NCI-H748 (cell line): Measurements from ENCODE around the gene PPCDC.

ENCODE experiments used
- DNase-seq: peaks from one replicate; lab custom pipeline; 2025; ENCODE audit not compliant: unreplicated experiment; lab: John Stamatoyannopoulos, UW

The PPCDC gene, protein sequence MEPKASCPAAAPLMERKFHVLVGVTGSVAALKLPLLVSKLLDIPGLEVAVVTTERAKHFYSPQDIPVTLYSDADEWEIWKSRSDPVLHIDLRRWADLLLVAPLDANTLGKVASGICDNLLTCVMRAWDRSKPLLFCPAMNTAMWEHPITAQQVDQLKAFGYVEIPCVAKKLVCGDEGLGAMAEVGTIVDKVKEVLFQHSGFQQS

DNA sequence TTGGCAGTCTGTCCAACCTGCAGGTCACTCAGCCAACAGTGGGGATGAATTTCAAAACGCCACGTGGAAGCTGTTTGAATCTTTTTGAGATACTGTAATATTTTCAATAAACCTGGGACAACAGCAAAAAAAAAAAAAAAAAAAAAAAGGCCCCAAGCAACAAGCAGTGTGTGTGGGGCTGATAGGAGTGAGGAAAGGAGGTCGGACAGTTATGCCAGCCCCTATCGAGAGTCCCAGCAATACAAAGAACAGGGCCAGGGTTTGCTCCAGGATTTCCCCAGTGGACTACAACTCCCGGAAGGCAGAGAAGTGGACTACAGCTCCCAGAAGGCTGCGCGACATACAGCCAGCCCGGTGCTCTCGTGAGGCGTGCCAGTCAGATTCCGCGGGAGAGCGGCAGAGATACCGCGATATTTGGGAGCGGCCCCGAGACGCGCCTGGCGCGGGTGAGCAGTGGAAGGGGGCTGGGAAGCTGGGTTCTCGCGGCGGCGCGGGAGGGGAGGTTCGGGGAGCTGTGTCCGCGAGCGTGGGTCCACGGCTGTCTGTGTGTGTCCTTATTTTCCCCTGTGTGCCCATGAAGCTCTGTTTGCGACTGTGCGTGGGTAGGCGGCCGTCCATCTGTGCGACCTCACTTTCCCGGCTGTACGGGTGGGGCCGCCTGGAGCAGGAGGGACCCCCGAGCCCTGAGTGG is at the start of gene PPCDC:
TSS of gene PPCDC (plus strand) at position 410 of the 691 bp plus-strand sequence. CDS start 4,729 bp downstream, outside the sequence.
- peak; percentile 94 for DNase-seq

DNA sequence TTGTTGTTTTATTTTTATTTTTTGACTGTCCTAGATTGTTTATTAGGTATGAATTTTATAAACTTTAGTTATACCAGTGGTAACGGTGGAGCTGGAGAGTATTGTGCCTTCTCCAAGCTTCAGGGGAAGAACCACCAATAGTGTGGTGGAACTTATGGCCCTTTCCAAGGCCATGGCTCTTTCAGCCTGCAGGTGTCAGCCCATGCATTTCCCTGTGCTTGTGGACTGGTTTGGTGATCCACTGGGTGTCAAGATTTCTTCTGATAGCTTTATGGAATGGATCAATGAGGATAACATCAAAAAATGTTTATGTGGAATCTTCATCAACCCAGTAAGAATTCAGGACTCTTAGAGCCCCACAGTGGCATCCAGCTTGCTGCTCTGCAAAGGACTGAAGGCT is 47.2 kb upstream of the PPCDC start:
- no peak for DNase-seq

DNA sequence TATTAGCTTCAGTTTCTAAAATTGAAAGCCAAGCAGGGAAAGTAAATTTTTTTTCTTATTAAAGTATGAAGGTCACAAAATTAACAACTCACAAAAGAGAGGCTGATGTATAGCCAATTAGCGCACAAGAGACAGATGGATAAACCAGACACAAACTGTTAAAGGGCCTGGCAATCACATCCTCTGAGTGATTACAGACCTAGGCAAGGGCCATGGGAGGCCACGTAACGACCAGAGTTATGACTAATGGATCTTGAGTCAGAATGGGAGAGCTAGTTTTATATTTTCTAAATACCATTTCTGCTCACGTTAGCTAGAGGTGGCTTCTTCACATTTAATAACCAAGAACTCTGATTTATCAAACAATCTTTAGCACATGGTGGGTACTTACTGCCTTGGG is 45.8 kb upstream of the PPCDC start:
- DNase-seq: no peak

DNA sequence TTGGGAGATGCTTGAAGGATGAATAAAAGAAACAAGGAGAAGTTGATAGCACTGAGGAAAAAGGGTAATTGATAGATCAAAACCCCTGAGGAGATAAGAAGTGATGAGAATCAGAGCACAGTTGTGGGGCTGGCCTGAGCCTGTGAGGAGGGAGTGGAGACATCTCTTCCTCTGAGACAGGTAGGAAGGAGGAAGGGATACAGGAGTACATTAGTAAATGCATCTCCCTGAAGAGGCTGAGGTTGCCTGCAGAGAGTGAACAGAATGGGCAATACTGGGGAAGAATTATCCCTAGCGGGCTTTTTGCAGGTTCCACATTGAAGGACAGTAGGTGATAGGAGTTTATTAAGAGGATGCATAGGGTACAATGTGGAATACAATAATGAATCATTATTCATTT is 45.3 kb upstream of the PPCDC start:
- DNase-seq: no peak

DNA sequence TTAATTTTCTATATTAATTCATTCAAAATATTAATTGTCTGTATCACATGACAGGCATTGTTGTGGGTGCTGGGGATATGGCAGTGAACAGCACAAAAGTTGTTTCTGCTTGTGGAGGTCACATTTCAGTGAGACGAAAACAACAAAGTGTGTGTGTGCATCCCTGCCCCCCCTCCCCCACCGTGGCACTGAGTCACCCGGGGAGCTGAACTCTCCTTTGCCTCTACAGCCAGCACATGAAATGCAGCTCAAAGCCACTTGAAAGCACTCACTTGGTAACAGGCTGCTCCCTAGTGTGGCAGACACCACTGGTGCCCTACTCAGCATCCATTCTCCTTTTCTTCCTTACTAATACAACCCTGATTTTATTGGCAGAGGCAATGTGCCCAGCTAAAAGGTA is 44.9 kb upstream of the PPCDC start:
- DNase-seq: no peak

DNA sequence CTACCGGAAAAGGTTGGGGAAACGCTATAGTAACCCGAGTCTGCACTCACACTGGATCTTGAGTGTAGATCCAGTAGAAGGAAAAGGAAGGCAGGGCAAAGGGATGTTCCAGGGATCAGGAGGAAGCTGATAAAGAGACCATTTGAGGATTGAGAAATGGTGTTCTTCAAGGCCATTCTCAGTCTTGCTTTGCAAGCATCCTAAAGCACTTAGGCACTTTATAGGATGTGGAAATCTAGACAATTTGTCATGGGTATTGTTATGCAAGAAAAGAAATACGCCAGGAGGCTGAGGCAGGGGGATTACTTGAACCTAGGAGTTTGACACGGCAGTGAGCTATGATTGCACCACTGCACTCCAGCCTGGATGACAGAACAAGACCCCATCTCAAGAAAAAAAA is 41.2 kb upstream of the PPCDC start:
- DNase-seq: no peak

DNA sequence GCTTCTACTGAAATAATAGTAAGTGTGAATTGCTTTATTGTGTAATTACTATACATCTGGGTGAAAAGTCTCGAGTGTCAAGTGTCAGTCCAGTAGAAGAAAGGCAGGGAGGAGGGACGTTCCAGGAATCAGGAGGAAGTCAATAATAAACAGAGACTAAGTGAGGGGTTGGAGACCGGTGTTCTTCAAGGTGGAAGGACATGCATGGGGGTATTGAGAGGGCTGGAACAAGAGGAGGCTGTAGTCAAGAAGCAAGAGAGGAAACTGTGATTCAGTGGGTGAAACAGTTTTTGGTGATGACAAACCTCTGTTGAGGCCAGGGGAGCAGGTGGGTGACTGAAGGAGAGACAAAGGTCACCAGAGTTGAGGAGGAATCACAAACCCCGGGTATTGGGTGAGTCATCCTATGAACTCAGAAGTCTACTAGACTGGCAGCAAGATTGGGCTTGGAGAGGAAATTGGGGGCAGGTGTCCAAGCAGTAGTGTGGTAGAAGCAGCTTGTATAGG is 39.6 kb upstream of the PPCDC start:
- no peak for DNase-seq

DNA sequence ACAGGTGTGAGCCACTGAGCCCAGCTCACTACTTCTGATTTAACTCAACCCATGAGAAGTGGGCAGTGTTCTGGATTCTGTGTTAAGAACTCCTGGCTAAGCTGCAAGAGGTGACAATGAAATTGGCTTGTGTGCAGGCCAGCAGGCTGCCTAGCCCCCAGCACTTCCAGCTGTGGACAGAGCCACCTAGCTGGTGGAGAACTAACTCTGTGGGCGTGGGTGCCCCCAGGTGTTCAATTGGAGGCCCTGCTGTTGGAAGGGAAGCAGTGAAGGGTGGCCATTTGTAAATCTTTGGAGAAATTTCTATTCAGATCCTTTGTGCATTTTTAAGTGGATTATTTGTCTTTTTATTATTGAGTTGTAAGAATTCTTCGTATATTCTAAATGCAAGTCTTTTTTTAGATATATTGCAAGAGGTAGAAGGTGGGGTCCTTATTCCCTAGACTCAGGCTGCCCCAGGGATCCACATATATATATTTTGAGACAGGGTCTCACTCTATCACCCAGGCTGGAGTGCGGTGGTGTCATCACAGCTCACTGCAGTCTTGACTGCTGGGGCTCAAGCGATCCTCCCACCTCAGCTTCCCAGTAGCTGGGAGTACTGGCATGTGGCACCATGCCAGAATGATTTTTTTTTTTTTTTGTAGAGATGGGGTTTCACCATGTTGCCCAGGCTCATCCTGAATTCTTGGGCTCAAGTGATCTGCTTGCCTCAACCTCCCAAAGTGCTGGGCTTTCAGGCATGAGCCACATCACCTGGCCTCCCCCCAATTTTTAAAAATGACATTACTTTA is 35.2 kb upstream of the PPCDC start:
- DNase-seq: peak; percentile 24

DNA sequence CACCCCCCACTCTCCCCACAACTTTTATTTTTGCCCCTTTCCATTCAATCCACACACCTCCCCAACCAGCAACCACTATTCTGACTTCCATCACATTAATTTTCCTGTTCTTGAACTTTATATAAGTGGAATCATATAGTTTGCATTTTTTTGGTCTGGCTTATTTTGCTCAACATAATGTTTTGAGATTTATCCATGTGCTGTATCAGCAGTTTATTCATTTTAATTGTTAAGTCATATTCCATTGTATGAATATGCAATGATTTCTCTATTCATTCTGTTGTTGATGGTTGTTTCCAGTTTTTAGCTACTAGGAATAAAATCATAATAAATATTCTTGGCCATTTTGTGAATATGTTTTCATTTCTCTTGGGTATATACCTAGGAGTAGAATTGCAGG is 33.9 kb upstream of the PPCDC start:
- no peak for DNase-seq

DNA sequence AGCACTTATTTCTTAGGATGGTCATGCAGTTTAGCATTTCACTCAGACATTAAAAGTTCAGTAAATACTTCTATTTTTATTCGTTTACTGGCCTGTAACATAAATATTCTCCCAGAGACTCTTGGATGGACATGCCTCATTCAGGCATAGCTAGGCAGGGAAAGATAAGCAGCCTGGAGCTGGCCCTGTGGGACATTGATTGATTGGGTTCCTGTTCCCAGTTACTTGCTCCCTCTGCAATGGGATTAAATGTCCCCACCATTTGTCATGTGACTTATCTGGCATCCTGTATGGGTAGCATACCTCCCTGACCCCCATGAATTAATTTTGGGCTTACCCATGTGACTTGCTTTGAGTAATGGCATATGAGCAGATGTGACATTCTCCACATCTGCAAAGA is 30.8 kb upstream of the PPCDC start:
- no peak for DNase-seq

DNA sequence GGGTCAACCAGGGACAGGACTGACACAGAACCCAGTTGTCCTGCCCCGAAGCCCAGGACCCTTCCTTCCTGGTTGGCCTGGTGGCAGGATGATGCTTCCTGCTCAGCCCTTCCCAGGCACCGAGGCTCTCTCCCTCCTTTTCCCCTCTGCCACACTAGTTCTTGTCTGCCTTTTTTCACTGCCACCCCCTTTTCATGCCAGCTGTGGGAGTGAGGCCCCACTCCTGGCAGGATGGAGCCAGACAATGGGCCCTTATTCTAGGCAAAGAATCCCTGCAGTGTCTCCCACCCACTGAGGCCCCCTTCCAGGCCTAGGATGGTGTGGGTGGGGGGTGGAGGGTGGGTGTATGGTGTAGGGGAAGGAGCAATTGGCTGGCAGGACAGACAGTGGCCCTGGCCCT is 29.2 kb upstream of the PPCDC start:
- DNase-seq: no peak

DNA sequence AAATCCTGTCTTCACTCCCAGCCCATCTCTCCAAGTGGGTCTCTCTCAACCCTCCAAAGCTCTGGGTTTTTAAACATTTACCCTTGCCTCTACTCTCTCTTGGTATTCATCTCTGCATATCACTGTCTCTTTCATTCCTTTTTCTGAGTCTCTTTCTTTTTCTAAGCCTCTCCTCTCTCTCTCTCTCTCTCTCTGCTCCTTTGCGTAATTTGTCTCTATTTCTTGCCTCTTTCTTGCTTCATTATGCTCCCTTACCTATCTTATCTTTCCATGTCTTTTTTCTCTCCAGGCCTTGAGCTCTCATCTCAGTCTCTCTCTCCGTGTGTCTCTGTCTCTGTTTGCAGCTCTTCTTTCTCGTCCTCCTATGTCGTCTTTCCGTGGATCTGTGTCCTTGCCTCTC is 28.7 kb upstream of the PPCDC start:
- DNase-seq: no peak

DNA sequence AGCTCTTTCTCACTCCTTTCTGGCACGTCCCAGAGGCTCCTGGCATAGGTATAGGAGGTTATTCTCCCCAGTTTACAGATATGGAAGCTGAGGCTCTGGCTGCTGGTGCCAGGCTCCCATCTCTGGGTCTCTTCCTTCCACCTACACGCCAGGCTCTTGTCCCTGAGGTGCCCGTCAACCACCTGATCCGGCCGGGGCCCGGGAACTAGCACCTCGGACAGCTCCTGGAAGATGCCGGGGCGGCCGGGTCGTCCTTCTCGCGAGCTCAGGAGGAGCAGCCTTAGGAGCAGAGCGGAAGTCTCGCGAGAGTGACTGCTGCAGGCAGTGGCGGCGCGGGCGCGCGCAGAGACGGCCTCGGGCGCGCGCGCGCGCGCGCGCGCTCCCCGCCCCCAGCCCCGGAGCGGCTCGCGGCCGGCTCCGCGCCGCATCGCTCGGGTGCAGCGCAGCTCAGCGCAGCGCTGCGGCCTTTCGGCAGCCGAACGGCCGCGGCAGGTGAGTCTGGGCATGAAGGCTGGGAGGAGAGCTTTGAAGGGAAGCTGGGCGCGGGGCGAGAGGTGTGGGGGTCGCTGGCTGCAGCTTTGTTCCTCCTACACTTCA is 28.1 kb upstream of the PPCDC start, which contains the start of gene SCAMP5:
TSS of gene SCAMP5 (plus strand) at position 382 of the 597 bp plus-strand sequence. CDS start 16,277 bp downstream, outside the sequence.
- peak; percentile 96 for DNase-seq

DNA sequence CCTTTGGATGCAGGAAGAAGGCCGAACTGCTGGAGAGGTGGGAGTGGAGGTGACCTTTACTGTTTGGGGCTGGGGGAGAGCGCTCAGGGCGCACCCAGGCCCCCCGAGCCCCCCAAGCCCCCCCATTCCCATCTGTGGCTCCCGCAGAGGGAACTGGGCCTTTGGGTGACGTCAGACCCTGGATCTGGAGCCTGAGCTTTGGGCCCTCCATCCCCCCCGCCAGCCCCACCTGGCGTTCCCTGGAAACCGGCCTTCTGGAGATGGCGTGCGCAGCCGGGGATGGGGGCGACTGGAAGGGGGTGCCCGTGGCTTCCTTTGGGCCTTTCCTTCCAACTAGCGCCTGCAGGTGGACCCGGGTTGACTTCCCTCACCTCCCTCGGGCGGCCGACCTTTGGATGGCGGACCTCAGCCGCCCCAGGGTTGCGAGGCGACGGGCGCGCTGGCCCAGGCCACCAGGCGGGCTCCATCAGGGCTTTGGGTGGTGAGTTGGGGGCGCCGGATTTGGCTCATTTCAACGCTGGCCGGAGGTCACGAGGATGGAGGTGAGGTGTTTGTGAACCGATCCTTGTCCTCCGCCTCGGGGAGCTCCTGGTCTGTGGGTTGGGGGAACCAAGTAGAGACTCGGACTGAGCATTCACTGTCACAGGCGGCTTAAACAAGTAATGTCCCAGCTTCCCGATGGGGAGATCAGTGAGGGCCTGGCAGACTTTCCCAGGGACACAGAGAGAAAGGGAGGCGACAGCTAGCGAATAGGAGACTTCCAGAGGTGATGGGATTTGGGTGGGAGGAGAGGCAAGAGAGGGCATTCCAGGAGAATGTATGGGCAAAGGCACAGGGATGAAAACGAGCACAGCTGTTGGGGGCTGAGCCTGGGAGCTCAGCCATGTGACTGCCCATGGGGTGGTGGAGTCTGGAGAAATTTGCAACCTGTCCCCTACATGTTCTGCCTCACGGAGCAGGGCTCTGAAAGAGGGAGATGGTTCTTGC is 27.3 kb upstream of the PPCDC start:
- DNase-seq: peak; percentile 64

DNA sequence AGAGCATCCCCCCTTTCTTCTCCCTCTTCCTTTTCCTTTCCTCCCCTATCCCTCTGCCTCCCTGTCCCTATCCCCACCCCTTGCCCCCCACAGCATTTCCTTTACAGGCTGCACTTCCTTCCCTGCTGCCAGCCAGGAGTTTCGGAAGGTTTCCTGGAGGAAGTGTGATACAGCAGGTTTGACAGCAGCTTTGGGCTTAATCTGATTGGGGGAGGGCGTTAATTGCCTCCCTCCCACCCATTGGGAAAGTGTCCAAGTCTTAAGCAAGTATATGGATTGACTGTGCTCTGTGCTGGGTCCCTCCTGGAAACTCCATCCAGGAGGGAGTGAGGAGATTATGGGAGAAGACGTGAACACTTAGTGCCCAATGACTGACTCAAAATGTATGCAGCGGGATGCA is 26.2 kb upstream of the PPCDC start:
- DNase-seq: no peak

DNA sequence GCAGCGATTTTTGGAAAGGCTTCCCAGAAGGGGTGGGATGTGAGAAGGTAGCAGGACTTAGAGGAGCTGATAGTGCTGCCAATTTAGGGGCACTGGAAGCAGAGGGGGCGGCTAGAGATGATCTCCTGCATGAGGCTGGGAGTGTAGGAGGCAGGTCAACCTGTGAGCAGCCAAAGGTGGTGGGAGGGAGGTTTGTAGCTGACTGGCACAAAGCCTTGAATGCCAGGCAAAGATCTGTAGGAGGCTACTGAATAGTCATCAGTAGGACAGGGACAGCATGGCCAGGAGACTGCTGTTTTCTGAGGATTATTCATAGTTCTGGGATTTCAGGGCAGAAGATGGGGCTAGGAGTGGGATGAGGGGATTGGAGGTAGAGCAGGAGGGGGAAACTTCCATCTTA is 25.8 kb upstream of the PPCDC start:
- DNase-seq: no peak

DNA sequence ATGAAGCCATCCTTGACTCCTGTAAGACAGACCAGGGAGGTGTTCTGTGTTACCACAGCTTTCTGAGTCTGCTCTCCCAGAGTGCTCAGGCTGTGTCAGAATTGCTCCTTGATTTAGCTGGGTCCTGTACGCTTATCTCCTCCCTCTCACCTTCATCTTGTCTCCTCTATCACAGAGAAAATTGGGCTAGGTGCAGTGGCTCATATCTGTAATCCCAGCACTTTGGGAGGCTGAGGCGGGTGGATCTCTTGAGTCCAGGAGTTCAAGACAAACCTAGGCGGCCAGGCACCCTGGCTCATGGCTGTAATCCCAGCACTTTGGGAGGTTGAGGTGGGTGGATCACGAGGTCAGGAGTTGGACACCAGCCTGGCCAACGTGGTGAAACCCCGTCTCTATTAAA is 22.1 kb upstream of the PPCDC start:
- no peak for DNase-seq

DNA sequence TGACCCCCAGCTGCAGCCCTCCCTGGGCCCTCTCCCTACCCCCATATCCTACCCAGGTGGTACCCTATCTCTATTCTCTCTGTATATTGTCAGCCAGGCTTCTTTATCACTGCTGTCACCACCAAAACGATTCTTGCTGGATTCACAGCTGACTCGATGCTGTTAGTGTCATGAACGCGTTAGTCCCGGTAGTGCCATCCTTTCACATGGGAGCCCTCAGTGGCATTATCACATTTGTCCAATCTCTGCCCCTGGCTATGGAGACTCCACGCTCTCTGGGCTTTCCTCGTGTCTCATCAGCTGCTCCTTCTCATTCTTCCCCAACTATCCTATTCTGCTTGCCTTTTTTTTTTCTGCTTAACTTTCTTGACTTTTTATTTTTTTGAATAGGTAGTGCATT is 21.0 kb upstream of the PPCDC start:
- no peak for DNase-seq

DNA sequence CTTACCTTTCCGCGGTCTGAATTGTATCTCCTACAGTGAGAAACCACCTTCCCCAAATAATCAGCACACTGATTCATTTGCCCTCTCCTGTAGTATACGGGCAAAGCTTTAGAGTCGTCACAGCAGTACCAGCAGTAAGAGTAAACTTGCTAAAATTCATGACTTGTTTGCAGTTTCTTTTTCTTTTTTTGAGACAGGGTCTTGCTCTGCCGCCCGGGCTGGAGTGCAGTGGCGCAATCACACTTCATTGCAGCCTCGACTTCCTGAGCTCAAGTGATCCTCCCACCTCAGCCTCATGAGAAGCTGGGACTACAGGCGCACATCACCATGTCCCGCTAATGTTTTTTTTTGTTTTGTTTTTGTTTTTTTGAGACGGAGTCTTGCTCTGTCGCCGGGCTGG is 16.2 kb upstream of the PPCDC start:
- DNase-seq: no peak

DNA sequence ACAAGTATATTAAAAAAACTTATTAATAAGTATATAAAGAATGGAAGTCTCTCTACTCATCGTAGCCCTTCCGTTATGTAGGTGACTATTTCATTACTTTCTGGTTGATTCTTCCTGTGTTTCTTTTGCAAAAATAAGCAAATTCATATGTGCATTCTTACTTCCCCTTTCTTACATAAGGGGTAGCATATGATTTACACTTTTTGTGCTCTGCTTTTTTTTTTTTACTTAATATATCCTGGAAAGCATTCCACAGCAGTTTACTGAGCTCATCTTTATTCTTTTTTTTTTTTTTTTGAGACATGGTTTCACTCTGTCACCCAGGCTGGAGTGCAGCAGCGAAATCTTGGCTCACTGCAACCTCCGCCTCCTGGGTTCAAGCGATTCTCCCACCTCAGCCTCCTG is 15.2 kb upstream of the PPCDC start:
- no peak for DNase-seq
